Measurements from ENCODE around the gene CACFD1.

The CACFD1 gene

DNA sequence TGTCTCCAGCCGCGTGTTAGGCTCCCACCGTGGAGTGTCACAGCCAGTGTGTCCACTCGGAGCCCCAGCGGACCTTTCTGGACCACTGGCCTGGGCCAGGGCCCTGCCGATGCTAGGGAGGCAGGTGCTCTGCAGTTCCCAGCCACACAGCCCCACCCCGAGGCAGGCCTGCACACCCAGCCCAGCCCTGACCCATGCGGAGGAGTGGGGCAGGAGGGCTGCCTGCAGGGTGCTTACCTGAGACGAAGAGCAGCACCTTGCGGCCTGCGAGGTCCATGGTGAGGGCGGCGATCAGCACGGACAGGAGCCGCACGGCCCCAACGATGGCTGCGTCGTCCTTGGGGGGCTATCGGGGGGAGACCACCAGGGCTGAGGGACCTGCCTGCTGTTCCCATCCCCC is 14.0 kb downstream of the CACFD1 start:
- TF ChIP-seq, protein P1, sequence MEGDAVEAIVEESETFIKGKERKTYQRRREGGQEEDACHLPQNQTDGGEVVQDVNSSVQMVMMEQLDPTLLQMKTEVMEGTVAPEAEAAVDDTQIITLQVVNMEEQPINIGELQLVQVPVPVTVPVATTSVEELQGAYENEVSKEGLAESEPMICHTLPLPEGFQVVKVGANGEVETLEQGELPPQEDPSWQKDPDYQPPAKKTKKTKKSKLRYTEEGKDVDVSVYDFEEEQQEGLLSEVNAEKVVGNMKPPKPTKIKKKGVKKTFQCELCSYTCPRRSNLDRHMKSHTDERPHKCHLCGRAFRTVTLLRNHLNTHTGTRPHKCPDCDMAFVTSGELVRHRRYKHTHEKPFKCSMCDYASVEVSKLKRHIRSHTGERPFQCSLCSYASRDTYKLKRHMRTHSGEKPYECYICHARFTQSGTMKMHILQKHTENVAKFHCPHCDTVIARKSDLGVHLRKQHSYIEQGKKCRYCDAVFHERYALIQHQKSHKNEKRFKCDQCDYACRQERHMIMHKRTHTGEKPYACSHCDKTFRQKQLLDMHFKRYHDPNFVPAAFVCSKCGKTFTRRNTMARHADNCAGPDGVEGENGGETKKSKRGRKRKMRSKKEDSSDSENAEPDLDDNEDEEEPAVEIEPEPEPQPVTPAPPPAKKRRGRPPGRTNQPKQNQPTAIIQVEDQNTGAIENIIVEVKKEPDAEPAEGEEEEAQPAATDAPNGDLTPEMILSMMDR (IDR thresholded peaks at IDR 0.05): no peak

DNA sequence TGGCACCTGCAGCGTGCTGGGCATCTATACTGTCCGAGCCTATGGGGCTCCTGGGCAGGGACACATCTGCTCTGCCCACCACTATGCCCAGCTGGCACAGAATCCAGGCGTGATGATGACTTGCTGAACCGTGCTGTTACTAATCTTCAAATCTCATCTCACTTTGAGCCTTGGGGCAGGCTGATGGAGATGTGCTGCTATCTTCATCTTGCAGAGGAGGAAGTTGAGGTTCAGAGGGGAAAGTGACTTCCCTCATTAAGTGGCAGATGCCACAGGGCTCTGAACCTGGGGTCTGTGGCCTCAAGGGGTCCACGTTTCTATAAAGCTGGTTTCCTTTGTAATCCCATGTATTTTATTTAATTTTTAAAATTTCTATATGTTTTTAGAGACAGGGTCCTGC is 14.4 kb downstream of the CACFD1 start:
- TF ChIP-seq, protein P1 (IDR thresholded peaks at IDR 0.05): no peak

DNA sequence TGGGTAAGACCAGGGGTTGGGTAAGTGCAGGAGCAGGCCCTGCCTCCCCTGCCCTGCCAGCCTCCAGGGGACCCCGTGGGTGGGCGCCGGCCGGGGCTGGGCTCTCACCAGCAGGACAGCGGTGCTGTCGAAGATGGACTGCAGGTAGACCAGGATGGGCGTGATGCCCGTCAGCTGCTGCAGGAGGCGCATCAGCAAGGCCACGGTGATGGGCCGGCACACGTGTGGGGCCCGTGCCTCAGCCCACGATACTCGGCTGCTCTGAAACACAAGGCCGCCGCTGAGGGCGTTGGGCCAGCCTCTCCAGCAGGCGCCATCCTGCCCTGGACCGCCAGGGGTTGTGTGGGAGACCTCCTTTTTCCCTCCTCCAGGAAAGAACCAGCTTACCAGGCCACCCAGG is 15.1 kb downstream of the CACFD1 start:
- TF ChIP-seq, protein P1 (IDR thresholded peaks at IDR 0.05): no peak

DNA sequence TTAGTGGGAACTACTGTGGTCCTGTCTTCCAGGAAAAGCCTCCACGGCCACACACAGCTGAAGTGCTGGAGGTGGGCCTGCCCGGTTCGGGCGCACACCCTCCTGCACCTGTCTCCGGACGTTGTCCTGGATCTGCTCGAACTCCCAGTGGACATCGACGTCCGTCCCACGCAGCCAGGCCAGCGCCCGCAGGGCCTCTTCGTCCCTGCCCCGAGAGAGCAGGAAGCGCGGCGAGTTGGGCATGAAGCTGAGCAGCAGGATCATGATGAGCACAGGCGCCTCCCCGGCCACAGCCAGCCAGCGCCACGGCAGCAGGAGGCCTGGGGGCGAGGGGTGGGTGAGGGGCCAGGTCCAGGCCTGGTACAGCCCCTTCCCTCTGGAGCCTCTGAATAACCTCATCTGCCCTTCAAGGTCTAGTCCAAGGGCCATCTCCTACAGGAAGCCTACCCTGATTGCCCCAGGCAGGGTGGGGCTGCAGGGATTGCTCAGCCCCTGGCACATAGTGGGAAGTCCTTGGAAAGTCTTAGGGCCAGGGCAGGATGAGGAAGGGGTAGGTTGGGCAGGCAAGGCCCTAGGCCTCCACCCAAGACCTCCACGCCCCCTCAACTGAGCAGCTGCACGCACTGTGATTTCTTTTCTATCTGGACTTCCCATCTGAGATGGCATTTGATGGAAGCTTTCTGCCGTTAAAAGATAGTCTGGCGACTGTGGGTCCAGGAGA is 15.7 kb downstream of the CACFD1 start:
- TF ChIP-seq, protein P1 (IDR thresholded peaks at IDR 0.05): no peak

DNA sequence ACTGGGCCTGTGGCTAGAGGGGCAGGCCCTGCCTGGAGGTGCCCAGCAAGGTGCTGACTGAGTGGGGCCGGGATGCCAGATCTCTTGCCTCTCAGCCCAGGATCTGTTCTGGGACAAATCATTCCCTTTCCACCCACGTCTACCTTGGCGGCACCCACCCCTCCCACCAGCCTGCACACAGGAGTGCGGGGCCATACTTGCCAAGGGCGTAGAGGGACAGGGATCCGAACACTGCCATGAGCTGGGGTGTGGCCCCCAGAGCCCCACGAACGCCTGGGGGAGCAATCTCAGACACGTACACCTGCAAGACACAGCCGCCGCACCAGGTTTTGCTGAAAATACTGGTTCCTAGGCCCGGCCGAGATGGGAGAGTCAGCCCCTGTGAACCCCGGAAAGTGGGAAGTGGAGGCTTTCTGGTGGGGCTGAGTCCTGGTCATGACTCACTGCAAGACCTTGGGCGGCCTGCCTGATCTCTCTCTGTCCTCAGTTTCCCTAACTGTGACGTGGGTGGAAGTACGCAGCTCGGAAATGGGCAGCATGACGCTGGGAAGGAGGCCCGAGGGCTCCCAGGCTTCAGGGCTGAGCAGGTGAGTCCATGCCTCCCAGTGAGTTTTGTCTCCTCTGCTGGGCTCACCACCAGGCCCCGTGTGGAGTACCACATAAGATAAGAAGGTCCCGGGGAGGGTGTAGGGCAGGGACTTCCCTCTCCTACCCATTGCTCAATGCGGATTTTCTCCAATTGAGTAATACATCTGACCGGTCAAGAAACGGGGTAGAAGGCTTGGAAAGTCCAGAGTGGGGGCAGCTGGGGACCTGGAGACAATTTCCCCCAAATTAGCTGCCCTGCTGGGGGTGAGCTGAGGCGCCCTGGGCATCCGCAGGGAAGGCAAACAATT is 16.5 kb downstream of the CACFD1 start:
- TF ChIP-seq, protein P1 (IDR thresholded peaks at IDR 0.05): no peak

DNA sequence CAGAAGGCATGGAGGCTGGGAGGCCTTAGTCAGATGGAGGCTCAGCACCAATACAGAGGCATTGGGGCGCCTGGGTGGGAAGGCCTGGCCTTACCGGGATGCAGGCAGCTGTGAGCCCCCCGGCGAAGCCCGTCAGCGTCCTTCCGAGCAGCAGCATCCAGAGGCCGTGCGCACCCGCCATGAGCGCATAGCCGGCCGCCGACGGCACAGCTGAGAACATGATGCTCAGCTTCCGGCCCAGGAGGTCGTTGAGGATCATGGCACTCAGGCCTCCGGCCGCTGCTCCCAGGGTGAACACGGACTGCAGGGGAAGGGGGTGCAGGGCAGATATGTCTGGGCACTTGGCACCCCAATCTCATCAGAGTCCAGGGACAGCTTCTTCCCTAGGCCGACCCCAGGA is 17.2 kb downstream of the CACFD1 start:
- TF ChIP-seq, protein P1 (IDR thresholded peaks at IDR 0.05): no peak

DNA sequence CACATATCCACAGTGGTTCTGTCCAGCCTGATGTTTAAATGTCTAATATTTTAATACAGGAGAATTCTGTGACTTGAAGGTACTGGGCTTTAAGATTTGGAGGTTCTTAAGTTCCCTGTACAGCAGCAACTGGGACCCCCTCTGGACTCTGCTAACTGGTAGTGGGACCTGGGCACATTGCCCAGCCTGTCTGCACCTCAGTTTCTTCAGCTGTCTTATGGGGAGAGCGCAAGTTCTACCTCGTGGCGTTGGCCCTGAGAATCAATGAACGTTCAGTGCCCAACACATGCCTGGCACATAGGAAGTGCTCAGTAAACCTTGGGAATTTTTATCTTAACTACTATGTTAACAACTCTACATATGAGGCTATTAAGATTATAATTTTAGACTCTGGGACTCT is 17.7 kb downstream of the CACFD1 start:
- TF ChIP-seq, protein P1 (IDR thresholded peaks at IDR 0.05): no peak
